H1 (cell line): ENCODE data around the gene RTN4RL1. TPM values are rescaled to one million over a fixed set of nuclear protein-coding genes. Genes with fewer than 3 reads are reported as not detected.

Source experiments
- CTCF ChIA-PET: fragments of 300-600 bp; sonication (Branson Sonifier 250); formaldehyde crosslinking; loops from one replicate; lab custom pipeline; 2021; ENCODE audit not compliant: partially characterized antibody; lab: Charles Lee
- POLR2A ChIA-PET: fragments of 300-600 bp; sonication (Branson Sonifier 250); formaldehyde crosslinking; loops from one replicate; lab custom pipeline; 2021; ENCODE audit warnings: inconsistent platforms; ENCODE audit not compliant: partially characterized antibody; lab: Charles Lee
- DNase-seq, 2 experiments: peaks; one replicate each; pipeline versions ENCODE4 v3.0.0 to v3.0.0-alpha.2; 2010 to 2022; ENCODE audit warnings: low spot score in 2 of 2, low read depth in 1 of 2, mixed read lengths in 1 of 2
- FAIRE-seq: peaks from 2 replicates; lab custom pipeline; 2011; peaks lifted over from hg19 to GRCh38; lab: Jason Lieb, UNC
- H2AFZ ChIP-seq: 2 replicates; pipeline ENCODE4 v1.8.1; 2012; ENCODE audit warnings: low read length, inconsistent platforms
- H2AK5ac ChIP-seq: 2 replicates; pipeline ENCODE4 v1.6.1; 2013; ENCODE audit warnings: low read depth, low read length
- H2BK120ac ChIP-seq: replicated peaks from 2 replicates; pipeline ENCODE3; 2013; ENCODE audit warnings: low read depth, low read length, inconsistent platforms
- H2BK12ac ChIP-seq: 2 replicates; pipeline ENCODE4 v1.6.1; 2013; ENCODE audit warnings: low read depth, low read length
- H2BK15ac ChIP-seq: 2 replicates; pipeline ENCODE4 v1.6.1; 2013; ENCODE audit warnings: low read length
- H2BK20ac ChIP-seq: 2 replicates; pipeline ENCODE4 v1.6.1; 2013; ENCODE audit warnings: low read length
- H2BK5ac ChIP-seq: 2 replicates; pipeline ENCODE4 v1.6.1; 2013; ENCODE audit warnings: low read depth, low read length
- H3K14ac ChIP-seq: 2 replicates; pipeline ENCODE4 v1.6.1; 2013; ENCODE audit warnings: inconsistent platforms; ENCODE audit not compliant: insufficient read length
- H3K18ac ChIP-seq: 2 replicates; pipeline ENCODE4 v1.6.1; 2013; ENCODE audit warnings: low read length; ENCODE audit errors: extremely low read depth
- H3K23ac ChIP-seq: 2 replicates; pipeline ENCODE4 v1.6.1; 2013; ENCODE audit warnings: inconsistent platforms; ENCODE audit not compliant: insufficient read length
- H3K23me2 ChIP-seq: 2 replicates; pipeline ENCODE4 v1.6.1; 2013; ENCODE audit warnings: low read depth, low read length
- H3K27ac ChIP-seq: 2 replicates; pipeline ENCODE4 v1.6.1; 2011; ENCODE audit warnings: low read depth, low read length, inconsistent platforms
- H3K27me3 ChIP-seq, 4 experiments: replicated peaks in 1 of 4; 1 replicate in 1 of 4; 2 replicates in 3 of 4; pipeline versions ENCODE4 v1.6.1 to v1.8.1; 2011 to 2013; ENCODE audit warnings: low read length in 3 of 4, mild to moderate bottlenecking in 3 of 4, inconsistent platforms in 2 of 4, mixed read lengths in 2 of 4, moderate library complexity in 1 of 4; ENCODE audit not compliant: control insufficient read depth in 3 of 4, insufficient read depth in 3 of 4; ENCODE audit errors: extremely low read depth in 1 of 4
- H3K36me3 ChIP-seq, 4 experiments: 2 replicates each; pipeline versions ENCODE4 v1.6.1 to v1.8.1; 2011 to 2013; ENCODE audit warnings: mild to moderate bottlenecking in 4 of 4, low read length in 3 of 4, moderate library complexity in 2 of 4, control low read depth in 1 of 4, inconsistent platforms in 1 of 4; ENCODE audit not compliant: insufficient read depth in 4 of 4, control insufficient read depth in 2 of 4
- H3K4ac ChIP-seq: replicated peaks from 2 replicates; pipeline ENCODE3; 2013; ENCODE audit warnings: low read length, low read depth, mixed read lengths, inconsistent platforms; ENCODE audit not compliant: insufficient read length
- H3K4me1 ChIP-seq, 4 experiments: replicated peaks in 1 of 4; 1 replicate in 1 of 4; 2 replicates in 3 of 4; pipeline versions ENCODE4 v1.6.1 to v1.8.1; 2011 to 2013; ENCODE audit warnings: low read length in 3 of 4, inconsistent platforms in 2 of 4, mixed read lengths in 1 of 4; ENCODE audit not compliant: insufficient read depth in 4 of 4, control insufficient read depth in 3 of 4
- H3K4me2 ChIP-seq, 2 experiments: 2 replicates each; pipeline versions ENCODE4 v1.6.1 to v1.8.1; 2011 to 2013; ENCODE audit warnings: low read depth in 2 of 2, low read length in 2 of 2, control low read depth in 1 of 2, inconsistent platforms in 1 of 2, mild to moderate bottlenecking in 1 of 2; ENCODE audit not compliant: insufficient read depth in 1 of 2
- H3K4me3 ChIP-seq, 4 experiments: fragments of 200-600, 300-600 bp in 1 of 4; sonication (generic), shearing (Covaris generic), sonication (Bioruptor Twin) in 1 of 4; 2 replicates each; pipeline versions ENCODE4 v1.5.1 to v1.8.1; 2011 to 2016; ENCODE audit warnings: low read length in 4 of 4, low read depth in 3 of 4, control low read depth in 2 of 4, inconsistent platforms in 2 of 4, mild to moderate bottlenecking in 2 of 4, mixed read lengths in 1 of 4, moderate library complexity in 1 of 4; ENCODE audit not compliant: insufficient read depth in 2 of 4; ENCODE audit errors: extremely low read depth in 1 of 4
- H3K56ac ChIP-seq: replicated peaks from 2 replicates; pipeline ENCODE3; 2013; ENCODE audit warnings: low read depth, mild to moderate bottlenecking, mixed read lengths, low read length, inconsistent platforms; ENCODE audit not compliant: insufficient read length
- H3K79me1 ChIP-seq: 2 replicates; pipeline ENCODE4 v1.6.1; 2013; ENCODE audit warnings: low read depth, low read length, control low read depth
- H3K79me2 ChIP-seq, 2 experiments: 2 replicates each; pipeline versions ENCODE4 v1.6.1 to v1.8.1; 2012 to 2013; ENCODE audit warnings: low read length in 2 of 2, mild to moderate bottlenecking in 2 of 2, inconsistent platforms in 1 of 2; ENCODE audit not compliant: insufficient read depth in 2 of 2, control insufficient read depth in 1 of 2
- H3K9ac ChIP-seq, 4 experiments: replicated peaks in 1 of 4; 1 replicate in 1 of 4; 2 replicates in 3 of 4; pipeline versions ENCODE4 v1.6.1 to v1.8.1; 2011 to 2013; ENCODE audit warnings: low read depth in 3 of 4, low read length in 3 of 4, control low read depth in 2 of 4, mild to moderate bottlenecking in 2 of 4, moderate library complexity in 2 of 4, inconsistent platforms in 1 of 4; ENCODE audit errors: extremely low read depth in 1 of 4
- H3K9me3 ChIP-seq, 2 experiments: 2 replicates each; pipeline versions ENCODE4 v1.6.1 to v1.8.1; 2012 to 2013; ENCODE audit warnings: mild to moderate bottlenecking in 2 of 2, moderate library complexity in 2 of 2, control low read depth in 1 of 2, inconsistent platforms in 1 of 2, low read depth in 1 of 2, low read length in 1 of 2, mixed read lengths in 1 of 2; ENCODE audit not compliant: insufficient read depth in 2 of 2
- H4K20me1 ChIP-seq, 2 experiments: replicated peaks in 1 of 2; 2 replicates each; pipeline versions ENCODE3 to v1.8.1; 2011 to 2013; ENCODE audit warnings: inconsistent platforms in 2 of 2, low read length in 2 of 2, mild to moderate bottlenecking in 1 of 2; ENCODE audit not compliant: insufficient read depth in 2 of 2, control insufficient read depth in 1 of 2
- H4K5ac ChIP-seq: 2 replicates; pipeline ENCODE4 v1.6.1; 2013; ENCODE audit warnings: low read length, low read depth, mixed read lengths, inconsistent platforms; ENCODE audit not compliant: insufficient read length
- H4K8ac ChIP-seq: 2 replicates; pipeline ENCODE4 v1.8.0; 2013; ENCODE audit warnings: mild to moderate bottlenecking, moderate library complexity, low read length, inconsistent platforms; ENCODE audit not compliant: insufficient read depth; ENCODE audit errors: extremely low read depth
- H4K91ac ChIP-seq: replicated peaks from 2 replicates; pipeline ENCODE3; 2013; ENCODE audit warnings: low read length, mixed read lengths, inconsistent platforms; ENCODE audit not compliant: insufficient read length
- WGBS, 2 experiments: shearing (Covaris generic) in 1 of 2; methylation state at CpG; one replicate each; pipeline versions ENCODE4 v1.1.6 to v1.1.7; 2013 to 2015; ENCODE audit warnings: low lambda C conversion rate in 2 of 2, mixed read lengths in 2 of 2, inconsistent platforms in 1 of 2, low coverage in 1 of 2, missing lambda C conversion rate in 1 of 2; ENCODE audit not compliant: insufficient replicate concordance in 2 of 2, insufficient coverage in 1 of 2, insufficient read length in 1 of 2; ENCODE audit errors: extremely low coverage in 1 of 2, missing lambda C conversion rate in 1 of 2; 5-methylcytosine and 5-hydroxymethylcytosine counted together
- polyA plus RNA-seq, 7 experiments: library from polyadenylated mRNA; depleted of rRNA in 3 of 7; stranded (reverse) in 5 of 7; unstranded in 2 of 7; fragments of >200 nt in 5 of 7; fragments of 200-250 nt in 2 of 7; gene quantifications; 1 replicate in 5 of 7; 2 replicates in 1 of 7; 4 replicates in 1 of 7; pipeline versions ENCODE4 v1.2.1 to v1.2.3, GENCODE V29; 2011 to 2013; ENCODE audit warnings: missing spikeins in 2 of 7, mixed read lengths in 2 of 7
- total RNA-seq: library from RNA; stranded (reverse); fragmentation: NEBNext Ultra II Directional; extraction: Animal tissue kit (Norgen Biotek cat#: 25700); gene quantifications from 2 replicates; pipeline ENCODE4 v1.2.1, GENCODE V29; 2021

Gene RTN4RL1
- total and polyA plus RNA-seq, 2 of the 8 experiments (the other 6 are each of a cell fraction or from before 2014, with no cell fraction given): 0.09 TPM; not detected in 1

DNA sequence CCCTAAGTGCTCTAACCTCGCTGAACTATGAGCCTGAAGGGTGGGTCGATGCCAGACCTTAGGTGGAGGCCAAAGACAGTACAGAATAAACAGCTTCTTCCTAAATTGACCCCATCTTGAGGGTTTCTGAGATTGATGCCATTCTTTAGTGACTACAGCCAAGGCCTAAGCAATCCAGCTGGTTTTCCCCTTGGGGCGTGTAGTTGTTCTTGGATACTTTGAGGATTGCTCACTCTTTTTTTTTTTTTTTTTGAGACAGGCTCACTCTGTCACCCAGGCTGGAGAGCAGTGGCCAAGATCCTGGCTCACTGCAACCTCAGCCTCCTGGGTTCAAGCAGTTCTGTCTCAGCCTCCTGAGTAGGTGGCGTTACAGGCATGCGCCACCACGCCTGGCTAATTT lies 18.7 kb upstream of the RTN4RL1 start:
- no peak overlapping the region for H3K23ac ChIP-seq
- no peaks in the 10 kb centered on the region for H3K79me2 ChIP-seq
- H3K9ac ChIP-seq: no peak overlapping the region
- no peak overlapping the region for H2AFZ ChIP-seq
- H3K79me1 ChIP-seq: peaks cover 4% of the 10 kb centered on the region
- H3K4ac ChIP-seq: no peak overlapping the region
- ChIA-PET CTCF (interaction anchor here (1.2 to 1.7 kb wide), 3 partner anchors 10 to 134 kb away, joined by 3 to 12 read pairs (median 11); partner anchors contain the start of gene HIC1), POLR2A (interaction anchor here (0.8 to 1.3 kb wide), 2 partner anchors 11 to 134 kb away, joined by 3 read pairs; partner anchors contain the start of gene HIC1)
- peaks cover 0 to 15% (median 14%) of the 10 kb centered on the region in 4 experiments; a peak in 6 of 7 replicates for H3K27me3 ChIP-seq
- H4K8ac ChIP-seq: no peak overlapping the region
- 92% methylated on average over 6 of the region's 6 CpGs; no CpG with 5 or more reads in 1 of the 2 experiments for WGBS, 2 experiments
- H2BK15ac ChIP-seq: no peak overlapping the region
- H4K91ac ChIP-seq: no peak overlapping the region
- H3K27ac ChIP-seq: no peak overlapping the region
- peaks cover 0 to 6% (median 5%) of the 10 kb centered on the region in 4 experiments; a peak in 4 of 7 replicates for H3K4me1 ChIP-seq
- no peak overlapping the region for H3K14ac ChIP-seq
- H2BK20ac ChIP-seq: no peak overlapping the region
- H3K56ac ChIP-seq: no peak overlapping the region
- no peaks in the 10 kb centered on the region for H3K9me3 ChIP-seq
- H2BK5ac ChIP-seq: no peak overlapping the region
- H3K18ac ChIP-seq: no peak overlapping the region
- peaks cover 5% of the 10 kb centered on the region; the same call in 1 of the 2 replicates for H3K23me2 ChIP-seq
- no peak overlapping the region for H4K5ac ChIP-seq
- no peak overlapping the region for H2BK12ac ChIP-seq
- no peak overlapping the region for H3K4me3 ChIP-seq
- H2BK120ac ChIP-seq: no peak overlapping the region
- H3K4me2 ChIP-seq: no peak overlapping the region; a peak in 1 of 4 replicates
- DNase-seq: no peak
- FAIRE-seq: no peak
- no peak overlapping the region for H2AK5ac ChIP-seq
- H4K20me1 ChIP-seq: peaks cover 0 to 3% of the 10 kb centered on the region in 2 experiments
- H3K36me3 ChIP-seq: peaks cover 0 to 8% (median 2%) of the 10 kb centered on the region in 4 experiments; a peak in 3 of 8 replicates
